ENCODE measurements around the gene CIB4.
"Not testable (repeated sequence)": the region's sequence is repeated elsewhere in the genome, so short reads cannot be mapped to it uniquely, and the experiment has no call there.

CIB4 gene

GRCh38 chr2:26580151-26580550 lies 61.0 kb downstream of the CIB4 start:
- DNase-seq: no peak

GRCh38 chr2:26579723-26580040 lies 61.5 kb downstream of the CIB4 start:
- DNase-seq: no peak

- DNase-seq: no peak
Observed at GRCh38 chr2:26579025-26579722, 62.0 kb downstream of the CIB4 start.

GRCh38 chr2:26578581-26578980 lies 62.6 kb downstream of the CIB4 start:
- DNase-seq: no peak

GRCh38 chr2:26578113-26578458 lies 63.1 kb downstream of the CIB4 start:
- DNase-seq: no peak

- peak; percentile 37 to 66 for DNase-seq
Observed at GRCh38 chr2:26577442-26578112, 63.6 kb downstream of the CIB4 start.

- peak in 1 of 2 experiments; percentile 19 for DNase-seq
Observed at GRCh38 chr2:26576565-26577441, 64.4 kb downstream of the CIB4 start.

GRCh38 chr2:26575836-26576564 lies 65.2 kb downstream of the CIB4 start:
- DNase-seq: no peak

GRCh38 chr2:26574900-26575560 lies 66.1 kb downstream of the CIB4 start:
- DNase-seq: no peak

GRCh38 chr2:26574066-26574899 lies 66.9 kb downstream of the CIB4 start:
- no peak for DNase-seq

- no peak for DNase-seq
Observed at GRCh38 chr2:26573241-26573925, 67.8 kb downstream of the CIB4 start.

GRCh38 chr2:26572591-26572990 lies 68.6 kb downstream of the CIB4 start:
- DNase-seq: no peak

GRCh38 chr2:26571316-26571715 lies 69.8 kb downstream of the CIB4 start:
- DNase-seq: no peak

- no peak for DNase-seq
Observed at GRCh38 chr2:26570083-26570430, 71.1 kb downstream of the CIB4 start.

- no peak for DNase-seq
Observed at GRCh38 chr2:26569216-26570082, 71.7 kb downstream of the CIB4 start.

GRCh38 chr2:26568076-26568890 lies 72.9 kb downstream of the CIB4 start:
- no peak for DNase-seq

GRCh38 chr2:26567534-26567933 lies 73.6 kb downstream of the CIB4 start:
- DNase-seq: no peak

GRCh38 chr2:26566731-26567130 lies 74.4 kb downstream of the CIB4 start:
- DNase-seq: not testable (repeated sequence)

- DNase-seq: no peak
Observed at GRCh38 chr2:26566081-26566375, 75.1 kb downstream of the CIB4 start.
